ENCODE measurements around the gene PRG2.
A peak's percentile ranks its signal among the peaks of the same experiment; 100 is the strongest.
"Not testable (repeated sequence)": the region's sequence is repeated elsewhere in the genome, so short reads cannot be mapped to it uniquely, and the experiment has no call there.

PRG2 gene

GRCh38 chr11:57368106-57368844 is 22.2 kb downstream of the PRG2 start:
- DNase-seq (ENCODE audit: low read depth in 3 of 3), result no peak

GRCh38 chr11:57364851-57365660 is 25.4 kb downstream of the PRG2 start:
- no peak for DNase-seq (ENCODE audit: low read depth in 3 of 3)

- no peak for DNase-seq (ENCODE audit: low read depth in 3 of 3)
Observed at GRCh38 chr11:57363131-57364080, 27.0 kb downstream of the PRG2 start.

- DNase-seq (ENCODE audit: low read depth in 3 of 3), result no peak
Observed at GRCh38 chr11:57361926-57362325, 28.5 kb downstream of the PRG2 start.

- not testable (repeated sequence) for DNase-seq (ENCODE audit: low read depth in 3 of 3)
Observed at GRCh38 chr11:57361420-57361819, 29.0 kb downstream of the PRG2 start.

GRCh38 chr11:57360991-57361390 is 29.5 kb downstream of the PRG2 start:
- no peak for DNase-seq (ENCODE audit: low read depth in 3 of 3)

GRCh38 chr11:57359896-57360690 is 30.4 kb downstream of the PRG2 start:
- DNase-seq (ENCODE audit: low read depth in 3 of 3), result no peak

GRCh38 chr11:57359396-57359795 is 31.1 kb downstream of the PRG2 start:
- DNase-seq (ENCODE audit: low read depth in 3 of 3), result no peak

- no peak for DNase-seq (ENCODE audit: low read depth in 3 of 3)
Observed at GRCh38 chr11:57358991-57359390, 31.5 kb downstream of the PRG2 start.

GRCh38 chr11:57358543-57358961 is 31.9 kb downstream of the PRG2 start:
- DNase-seq (ENCODE audit: low read depth in 3 of 3), result no peak

- no peak for DNase-seq (ENCODE audit: low read depth in 3 of 3)
Observed at GRCh38 chr11:57357856-57358255, 32.6 kb downstream of the PRG2 start.

GRCh38 chr11:57357310-57357709 is 33.1 kb downstream of the PRG2 start:
- DNase-seq (ENCODE audit: low read depth in 3 of 3), result no peak

GRCh38 chr11:57356268-57356667 is 34.2 kb downstream of the PRG2 start:
- no peak for DNase-seq (ENCODE audit: low read depth in 3 of 3)

- DNase-seq (ENCODE audit: low read depth in 3 of 3), result no peak
Observed at GRCh38 chr11:57354699-57355098, 35.8 kb downstream of the PRG2 start.

- no peak for DNase-seq (ENCODE audit: low read depth in 3 of 3)
Observed at GRCh38 chr11:57353852-57354251, 36.6 kb downstream of the PRG2 start.

- DNase-seq (ENCODE audit: low read depth in 3 of 3), result no peak
Observed at GRCh38 chr11:57353446-57353845, 37.0 kb downstream of the PRG2 start.

GRCh38 chr11:57353036-57353435 is 37.4 kb downstream of the PRG2 start:
- DNase-seq (ENCODE audit: low read depth in 3 of 3), result no peak

- peak; percentile 34 to 63 (median 50) for DNase-seq (ENCODE audit: low read depth in 3 of 3)
Observed at GRCh38 chr11:57349491-57350274, 40.8 kb downstream of the PRG2 start.

GRCh38 chr11:57348636-57349313 is 41.7 kb downstream of the PRG2 start:
- DNase-seq (ENCODE audit: low read depth in 3 of 3), result no peak

- no peak for DNase-seq (ENCODE audit: low read depth in 3 of 3)
Observed at GRCh38 chr11:57348052-57348451, 42.4 kb downstream of the PRG2 start.
